Fibroblast of mammary gland (primary cell): ENCODE measurements around the gene MND1.
"Not testable (repeated sequence)": the region's sequence is repeated elsewhere in the genome, so short reads cannot be mapped to it uniquely, and the experiment has no call there.

Source experiments
- DNase-seq: peaks from one replicate; pipeline ENCODE4 v3.0.0-alpha.2; 2010; ENCODE audit warnings: low read depth
- H3K4me3 ChIP-seq: 2 replicates; pipeline ENCODE4 v1.5.1; 2011; ENCODE audit warnings: low read depth, mild to moderate bottlenecking, low read length, moderate library complexity; ENCODE audit not compliant: control insufficient read depth
- CTCF ChIP-seq: conservative IDR thresholded peaks from 2 replicates; pipeline ENCODE4 v1.5.1; 2011; ENCODE audit warnings: low read depth, low read length, inconsistent platforms; ENCODE audit not compliant: control insufficient read depth, insufficient read depth

MND1 gene

GRCh38 chr4:153440475-153440874 is 96.0 kb downstream of the MND1 start:
- no peak for TF ChIP-seq CTCF
- H3K4me3 ChIP-seq, result no peak overlapping the region
- no peak for DNase-seq

- no peak for TF ChIP-seq CTCF
- peak; percentile 87 for DNase-seq
- H3K4me3 ChIP-seq, result no peak overlapping the region
These were observed 102.9 kb downstream of the MND1 start for GRCh38 chr4:153447175-153447905.

- peak; percentile 28 for DNase-seq
- H3K4me3 ChIP-seq, result no peak overlapping the region
- no peak for TF ChIP-seq CTCF
These were observed 103.7 kb downstream of the MND1 start for GRCh38 chr4:153448003-153448731.

- no peak overlapping the region for H3K4me3 ChIP-seq
- DNase-seq, result no peak
- no peak for TF ChIP-seq CTCF
These were observed 104.8 kb downstream of the MND1 start for GRCh38 chr4:153449338-153449737.

GRCh38 chr4:153450544-153450917 is 106.0 kb downstream of the MND1 start:
- no peak overlapping the region for H3K4me3 ChIP-seq
- DNase-seq, result no peak
- TF ChIP-seq CTCF, result no peak

- peak; percentile 33 for DNase-seq
- H3K4me3 ChIP-seq, result not testable (repeated sequence)
These were observed 106.7 kb downstream of the MND1 start for GRCh38 chr4:153451145-153451544.

GRCh38 chr4:153451911-153452657 is 107.6 kb downstream of the MND1 start:
- TF ChIP-seq CTCF, result no peak
- no peak overlapping the region for H3K4me3 ChIP-seq
- no peak for DNase-seq
